Body of pancreas (tissue), 4 donors: ENCODE data around the gene B2M. TPM values are rescaled to one million over a fixed set of nuclear protein-coding genes. Genes with fewer than 3 reads are reported as not detected.
A peak's percentile ranks its signal among the peaks of the same experiment; 100 is the strongest.
"Not testable (repeated sequence)": the region's sequence is repeated elsewhere in the genome, so short reads cannot be mapped to it uniquely, and the experiment has no call there.

ENCODE experiments used
- ATAC-seq: fragments of 150-250 bp; one replicate; pipeline ENCODE4 v1.9.1; 2016
- DNase-seq, 4 donors: peaks; one replicate each; pipeline ENCODE4 v3.0.0-alpha.2; 2019
- H3K27ac ChIP-seq, 4 donors: fragments of 200-600 bp; sonication (generic); 1 replicate in 3 of 4; 2 replicates in 1 of 4; pipeline versions ENCODE4 v1.5.1 to v1.6.1; 2016 to 2019; ENCODE audit warnings: mild to moderate bottlenecking in 1 of 4, mixed read lengths in 1 of 4, moderate library complexity in 1 of 4
- H3K27me3 ChIP-seq, 2 donors: fragments of 200-600 bp; sonication (generic); one replicate each; pipeline ENCODE4 v1.6.0; 2016; ENCODE audit warnings: mild to moderate bottlenecking in 1 of 2
- H3K36me3 ChIP-seq, 2 donors: fragments of 200-600 bp; sonication (generic); replicated peaks in 1 of 2; 2 replicates each; pipeline ENCODE4 v1.5.1; 2016; ENCODE audit warnings: low read depth in 2 of 2; ENCODE audit not compliant: insufficient read depth in 1 of 2
- H3K4me1 ChIP-seq: fragments of 200-600 bp; sonication (generic); one replicate; pipeline ENCODE4 v1.6.0; 2016
- H3K4me3 ChIP-seq, 2 donors: fragments of 200-600 bp; sonication (generic); 1 replicate in 1 of 2; 2 replicates in 1 of 2; pipeline ENCODE4 v1.5.1; 2016 to 2019
- H3K9me3 ChIP-seq, 3 donors: fragments of 200-600 bp; sonication (generic); 1 replicate in 2 of 3; 2 replicates in 1 of 3; pipeline ENCODE4 v1.5.1; 2016
- POLR2A ChIP-seq, 3 donors: fragments of 450-650 bp; IDR thresholded peaks; one replicate each; pipeline ENCODE4 v1.6.1; 2016; ENCODE audit warnings: antibody characterized with exemption in 3 of 3, mild to moderate bottlenecking in 2 of 3
- WGBS, 2 donors: methylation state at CpG; one replicate each; pipeline ENCODE4 v1.1.5; 2017; 5-methylcytosine and 5-hydroxymethylcytosine counted together
- intact Hi-C: fragments of 100-400 bp; cut with DNase I; formaldehyde crosslinking; loops from one replicate; pipeline ENCODE4 v1.15.1; 2023
- total RNA-seq, 2 donors: library from RNA; depleted of rRNA; stranded (reverse); fragments of >200 nt; gene quantifications; one replicate each; pipeline ENCODE4 v1.1.0, GENCODE V29; 2016
- TF ChIP-seq, protein P1 (sequence below), 7 experiments: fragments of 450-650 bp in 4 of 7; fragments of 200-600 bp in 3 of 7; sonication (generic) in 3 of 7; IDR thresholded peaks; one replicate each; pipeline ENCODE4 v1.5.1; 2016 to 2019; ENCODE audit warnings: antibody characterized with exemption in 7 of 7

Gene B2M
- total RNA-seq, 2 donors from 2014 or later, result 774 to 835 TPM

DNA sequence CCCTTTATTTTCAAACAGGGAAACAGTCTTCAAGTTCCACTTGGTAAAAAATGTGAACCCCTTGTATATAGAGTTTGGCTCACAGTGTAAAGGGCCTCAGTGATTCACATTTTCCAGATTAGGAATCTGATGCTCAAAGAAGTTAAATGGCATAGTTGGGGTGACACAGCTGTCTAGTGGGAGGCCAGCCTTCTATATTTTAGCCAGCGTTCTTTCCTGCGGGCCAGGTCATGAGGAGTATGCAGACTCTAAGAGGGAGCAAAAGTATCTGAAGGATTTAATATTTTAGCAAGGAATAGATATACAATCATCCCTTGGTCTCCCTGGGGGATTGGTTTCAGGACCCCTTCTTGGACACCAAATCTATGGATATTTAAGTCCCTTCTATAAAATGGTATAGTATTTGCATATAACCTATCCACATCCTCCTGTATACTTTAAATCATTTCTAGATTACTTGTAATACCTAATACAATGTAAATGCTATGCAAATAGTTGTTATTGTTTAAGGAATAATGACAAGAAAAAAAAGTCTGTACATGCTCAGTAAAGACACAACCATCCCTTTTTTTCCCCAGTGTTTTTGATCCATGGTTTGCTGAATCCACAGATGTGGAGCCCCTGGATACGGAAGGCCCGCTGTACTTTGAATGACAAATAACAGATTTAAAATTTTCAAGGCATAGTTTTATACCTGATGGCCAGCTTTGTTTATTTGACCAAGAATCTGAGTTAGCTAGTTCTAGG, 7.0 kb downstream of the B2M start:
- DNase-seq (no peak), ATAC-seq (no peak)
- Histone ChIP-seq H3K27me3 (no peaks in the 10 kb centered on the region), H3K27ac (no peak overlapping the region), H3K4me1 (peaks cover 6% of the 10 kb centered on the region), H3K36me3 (peaks cover 7 to 27% of the 10 kb centered on the region in 2 donors), H3K4me3 (no peak overlapping the region), H3K9me3 (no peaks in the 10 kb centered on the region)
- intact Hi-C loops, result no loop called here
- TF ChIP-seq POLR2A (IDR thresholded peaks at IDR 0.05), result no peak
- TF ChIP-seq, protein P1, sequence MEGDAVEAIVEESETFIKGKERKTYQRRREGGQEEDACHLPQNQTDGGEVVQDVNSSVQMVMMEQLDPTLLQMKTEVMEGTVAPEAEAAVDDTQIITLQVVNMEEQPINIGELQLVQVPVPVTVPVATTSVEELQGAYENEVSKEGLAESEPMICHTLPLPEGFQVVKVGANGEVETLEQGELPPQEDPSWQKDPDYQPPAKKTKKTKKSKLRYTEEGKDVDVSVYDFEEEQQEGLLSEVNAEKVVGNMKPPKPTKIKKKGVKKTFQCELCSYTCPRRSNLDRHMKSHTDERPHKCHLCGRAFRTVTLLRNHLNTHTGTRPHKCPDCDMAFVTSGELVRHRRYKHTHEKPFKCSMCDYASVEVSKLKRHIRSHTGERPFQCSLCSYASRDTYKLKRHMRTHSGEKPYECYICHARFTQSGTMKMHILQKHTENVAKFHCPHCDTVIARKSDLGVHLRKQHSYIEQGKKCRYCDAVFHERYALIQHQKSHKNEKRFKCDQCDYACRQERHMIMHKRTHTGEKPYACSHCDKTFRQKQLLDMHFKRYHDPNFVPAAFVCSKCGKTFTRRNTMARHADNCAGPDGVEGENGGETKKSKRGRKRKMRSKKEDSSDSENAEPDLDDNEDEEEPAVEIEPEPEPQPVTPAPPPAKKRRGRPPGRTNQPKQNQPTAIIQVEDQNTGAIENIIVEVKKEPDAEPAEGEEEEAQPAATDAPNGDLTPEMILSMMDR (IDR thresholded peaks at IDR 0.05), result no peak
- 61 to 67% methylated on average over 4 of the region's 4 CpGs for WGBS, 2 donors

DNA sequence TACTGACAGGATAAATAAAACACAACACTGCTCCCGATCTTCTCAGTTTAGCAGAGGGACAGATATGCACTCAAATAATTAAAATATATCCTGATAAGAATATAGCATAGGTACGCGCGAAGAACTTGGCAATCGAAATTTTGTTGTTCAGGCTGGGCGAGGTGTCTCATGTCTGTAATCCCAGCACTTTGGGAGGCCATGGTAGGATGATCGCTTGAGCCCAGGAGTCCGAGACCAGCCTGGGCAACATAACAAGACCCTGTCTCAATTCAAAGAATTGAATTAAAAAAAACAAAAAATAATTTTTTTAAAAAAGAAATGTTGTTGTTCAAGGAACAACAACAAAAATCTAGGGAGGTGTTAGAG, 7.6 kb downstream of the B2M start:
- intact Hi-C loops, result no loop called here
- Histone ChIP-seq H3K9me3 (no peaks in the 10 kb centered on the region), H3K27ac (peak overlapping the region in 1 of 4 donors; percentile 40), H3K36me3 (peaks cover 7 to 27% of the 10 kb centered on the region in 2 donors), H3K4me3 (no peak overlapping the region), H3K27me3 (no peaks in the 10 kb centered on the region), H3K4me1 (peaks cover under 1% of the 10 kb centered on the region)
- ATAC-seq, result no peak
- WGBS, 2 donors, result 85 to 87% methylated on average over 8 of the region's 8 CpGs
- TF ChIP-seq, protein P1 (IDR thresholded peaks at IDR 0.05), result no peak
- no peak for TF ChIP-seq POLR2A (IDR thresholded peaks at IDR 0.05)
- DNase-seq, result no peak

DNA sequence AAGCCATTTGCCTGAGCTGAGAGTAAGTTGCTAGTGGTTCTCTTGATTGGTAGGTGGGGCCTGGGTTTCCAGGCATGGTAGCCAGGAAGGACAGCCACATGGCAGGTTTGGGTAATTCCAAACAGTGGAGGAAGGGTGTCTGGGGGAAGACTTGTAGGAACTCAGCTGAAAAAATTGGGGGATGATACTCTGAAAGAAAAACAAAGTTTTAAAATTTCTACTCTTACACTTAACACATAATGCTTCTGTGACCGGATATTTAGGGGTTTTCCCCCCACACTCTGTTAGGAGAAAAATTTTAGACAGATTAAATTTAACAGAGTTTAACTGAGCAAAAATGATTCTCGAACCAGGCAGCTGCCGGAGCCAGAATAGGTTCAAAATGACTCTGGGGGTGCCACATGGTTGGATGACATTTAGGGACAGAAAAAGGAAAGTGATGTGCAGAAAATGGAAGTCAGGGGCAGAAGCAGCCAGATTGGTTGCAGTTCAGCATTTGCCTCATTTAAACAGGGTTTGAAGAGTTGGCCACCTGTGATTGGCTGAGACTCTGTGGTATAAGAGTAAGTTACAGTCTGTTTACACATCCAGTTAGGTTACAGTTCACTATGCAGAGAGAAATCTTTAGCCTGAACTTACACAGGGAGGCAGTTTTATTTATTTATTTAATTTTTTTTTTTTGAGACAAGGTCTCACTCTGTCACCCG, 8.1 kb downstream of the B2M start:
- Histone ChIP-seq H3K9me3 (no peaks in the 10 kb centered on the region), H3K27me3 (no peaks in the 10 kb centered on the region), H3K4me3 (no peak overlapping the region), H3K4me1 (no peaks in the 10 kb centered on the region), H3K36me3 (peaks cover 7 to 27% of the 10 kb centered on the region in 2 donors), H3K27ac (peak overlapping the region in 1 of 4 donors; percentile 40)
- WGBS, 2 donors, result 69 to 78% methylated on average over 4 of the region's 4 CpGs
- intact Hi-C loops, result no loop called here
- ATAC-seq, result peak; percentile 41
- no peak for TF ChIP-seq POLR2A (IDR thresholded peaks at IDR 0.05)
- TF ChIP-seq, protein P1 (IDR thresholded peaks at IDR 0.05), result no peak
- DNase-seq, result no peak

DNA sequence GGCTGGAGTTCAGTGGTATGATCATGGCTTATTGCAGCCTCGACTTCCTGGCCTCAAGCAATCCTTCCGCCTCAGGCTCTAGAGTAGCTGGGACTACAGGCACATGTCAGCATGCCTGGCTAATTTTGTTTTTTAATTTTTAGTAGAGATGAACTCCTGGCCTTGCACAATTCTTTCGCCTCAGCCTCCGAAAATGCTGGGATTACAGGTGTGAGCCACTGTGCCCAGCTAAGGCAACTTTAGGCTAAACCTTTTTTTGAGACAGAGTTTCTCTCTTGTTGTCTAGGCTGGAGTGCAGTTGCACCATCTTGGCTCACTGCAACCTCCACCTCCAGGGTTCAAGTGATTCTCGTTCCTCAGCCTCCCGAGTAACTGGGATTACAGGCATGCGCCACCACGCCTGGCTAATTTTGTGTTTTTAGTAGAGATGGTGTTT, 8.7 kb downstream of the B2M start:
- Histone ChIP-seq H3K27ac (peak overlapping the region in 1 of 4 donors; percentile 40), H3K36me3 (peaks cover 7 to 27% of the 10 kb centered on the region in 2 donors)

DNA sequence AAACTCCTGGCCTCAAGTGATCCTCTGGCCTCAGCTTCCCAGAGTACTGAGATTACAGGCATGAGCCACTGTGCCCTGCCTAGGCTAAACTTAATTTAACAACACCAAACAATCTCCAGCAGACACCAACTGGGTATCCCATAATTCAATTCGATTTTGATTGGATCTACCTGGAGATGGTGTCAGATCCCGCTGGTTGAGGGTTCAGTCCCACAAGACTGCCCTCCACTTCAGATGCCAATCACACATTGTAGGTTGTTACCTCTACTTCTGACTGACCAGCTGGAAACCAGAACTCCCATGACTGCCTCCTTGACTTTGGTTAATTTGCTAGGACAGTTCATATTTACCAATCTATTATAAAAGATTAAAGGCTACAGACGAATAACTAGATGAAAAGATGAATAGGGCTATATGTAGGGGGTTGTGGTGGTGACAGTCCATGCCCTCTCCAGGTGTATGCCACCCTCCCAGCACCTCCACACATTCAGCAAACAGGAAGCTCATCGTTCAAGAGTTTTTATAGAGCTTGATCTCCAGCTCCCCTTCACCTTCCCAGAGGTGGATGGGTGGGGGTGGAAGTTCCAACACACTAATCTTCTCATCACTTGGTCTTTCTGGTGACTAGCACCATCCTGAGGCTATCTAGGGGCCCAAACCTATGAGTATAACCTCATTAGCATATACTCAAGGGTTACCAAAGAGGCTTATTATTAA, 9.3 kb downstream of the B2M start:
- Histone ChIP-seq H3K9me3 (no peaks in the 10 kb centered on the region), H3K27ac (no peak overlapping the region), H3K4me3 (no peak overlapping the region), H3K36me3 (peaks cover 3 to 27% of the 10 kb centered on the region in 2 donors), H3K27me3 (no peaks in the 10 kb centered on the region), H3K4me1 (no peaks in the 10 kb centered on the region)
- DNase-seq (no peak), ATAC-seq (no peak)
- 71 to 79% methylated on average over 4 of the region's 4 CpGs for WGBS, 2 donors
- intact Hi-C loops, result no loop called here
- TF ChIP-seq, protein P1 (IDR thresholded peaks at IDR 0.05), result no peak
- TF ChIP-seq POLR2A (IDR thresholded peaks at IDR 0.05), result no peak

More for the DNA sequence above, 8.7 kb downstream of the B2M start:
- H3K9me3 ChIP-seq, H3K4me3 ChIP-seq, H3K4me1 ChIP-seq, DNase-seq, intact Hi-C loops, ATAC-seq, H3K27me3 ChIP-seq: not testable (repeated sequence)
- 85 to 91% methylated on average over 8 of the region's 8 CpGs for WGBS, 2 donors
